SK-N-SH (cell line): ENCODE measurements around the gene SLC22A17. TPM values are rescaled to one million over a fixed set of nuclear protein-coding genes. Genes with fewer than 3 reads are reported as not detected.

Source experiments
- CTCF ChIA-PET: fragments of 300-600, 350-600 bp; formaldehyde crosslinking; extraction: SDS; loops from one replicate; lab custom pipeline; 2021; lab: Yijun Ruan, JAX
- POLR2A ChIA-PET: fragments of 350-600 bp; sonication (Branson Sonifier 250); formaldehyde crosslinking; extraction: SDS; loops from one replicate; lab custom pipeline; 2020; ENCODE audit warnings: antibody characterized with exemption, inconsistent platforms; lab: Yijun Ruan, JAX
- DNase-seq: peaks from one replicate; pipeline ENCODE4 v3.0.0; 2012
- H2AFZ ChIP-seq: fragments of 200-600 bp; sonication (generic); 2 replicates; pipeline ENCODE4 v1.8.1; 2016; ENCODE audit warnings: antibody characterized with exemption, mild to moderate bottlenecking, low read depth
- H3F3A ChIP-seq: fragments of 200-600 bp; sonication (generic); replicated peaks from 2 replicates; pipeline ENCODE3; 2016; ENCODE audit warnings: antibody characterized with exemption, mild to moderate bottlenecking; ENCODE audit not compliant: insufficient read depth
- H3K27ac ChIP-seq, 2 experiments: fragments of 200-500 bp in 1 of 2; fragments of 200-600 bp in 1 of 2; sonication (Bioruptor generic) in 1 of 2; sonication (generic), shearing (Covaris generic) in 1 of 2; 2 replicates each; pipeline versions ENCODE4 v1.5.1 to v1.6.1; 2014 to 2016; ENCODE audit warnings: low read depth in 2 of 2, inconsistent platforms in 1 of 2, low read length in 1 of 2, mild to moderate bottlenecking in 1 of 2, mixed read lengths in 1 of 2
- H3K27me3 ChIP-seq: fragments of 200-600 bp; sonication (generic), shearing (Covaris generic); 2 replicates; pipeline ENCODE4 v1.6.1; 2016; ENCODE audit warnings: mixed run types; ENCODE audit not compliant: insufficient read depth
- H3K36me3 ChIP-seq, 2 experiments: fragments of 200-500 bp in 1 of 2; fragments of 200-600 bp in 1 of 2; sonication (Bioruptor generic) in 1 of 2; sonication (generic) in 1 of 2; replicated peaks in 1 of 2; 2 replicates each; pipeline versions ENCODE3 to v1.5.1; 2014 to 2016; ENCODE audit warnings: low read length in 1 of 2, mild to moderate bottlenecking in 1 of 2; ENCODE audit not compliant: insufficient read depth in 2 of 2, control insufficient read depth in 1 of 2
- H3K4me1 ChIP-seq, 2 experiments: fragments of 200-500 bp in 1 of 2; fragments of 200-600 bp in 1 of 2; sonication (Bioruptor generic) in 1 of 2; sonication (generic), shearing (Covaris generic) in 1 of 2; 2 replicates each; pipeline versions ENCODE4 v1.5.1 to v1.6.1; 2014 to 2016; ENCODE audit warnings: low read depth in 1 of 2, low read length in 1 of 2, mixed run types in 1 of 2; ENCODE audit not compliant: insufficient read depth in 2 of 2, control insufficient read depth in 1 of 2
- H3K4me2 ChIP-seq: fragments of 200-600 bp; sonication (generic), shearing (Covaris generic); 2 replicates; pipeline ENCODE4 v1.6.1; 2017; ENCODE audit warnings: mixed run types
- H3K4me3 ChIP-seq, 2 experiments: fragments of 200-500 bp in 1 of 2; fragments of 200-600 bp in 1 of 2; sonication (Bioruptor generic) in 1 of 2; sonication (generic), shearing (Covaris generic) in 1 of 2; 2 replicates each; pipeline versions ENCODE4 v1.5.1 to v1.8.1; 2014 to 2016; ENCODE audit warnings: low read depth in 2 of 2, inconsistent platforms in 1 of 2, low read length in 1 of 2, mild to moderate bottlenecking in 1 of 2, mixed read lengths in 1 of 2, moderate library complexity in 1 of 2
- H3K79me2 ChIP-seq: fragments of 200-600 bp; sonication (generic); 2 replicates; pipeline ENCODE4 v1.8.1; 2017; ENCODE audit warnings: mild to moderate bottlenecking; ENCODE audit not compliant: insufficient read depth
- H3K9ac ChIP-seq: fragments of 200-600 bp; sonication (generic); 2 replicates; pipeline ENCODE4 v1.6.1; 2017; ENCODE audit warnings: mixed run types
- H3K9me2 ChIP-seq: fragments of 200-600 bp; sonication (generic); 2 replicates; pipeline ENCODE4 v1.6.1; 2017; ENCODE audit warnings: mixed run types
- H3K9me3 ChIP-seq: fragments of 200-600 bp; sonication (generic); 2 replicates; pipeline ENCODE4 v1.6.1; 2017; ENCODE audit warnings: mixed run types, mild to moderate bottlenecking, moderate library complexity
- H4K20me1 ChIP-seq: fragments of 200-600 bp; sonication (generic); 2 replicates; pipeline ENCODE4 v1.6.1; 2017; ENCODE audit warnings: mild to moderate bottlenecking, mixed run types; ENCODE audit not compliant: insufficient read depth
- CHD2 ChIP-seq: fragments of 150-350 bp; IDR thresholded peaks from 2 replicates; pipeline ENCODE4 v1.6.1; 2018; ENCODE audit warnings: low read length; ENCODE audit not compliant: partially characterized antibody
- EP300 ChIP-seq, 2 experiments: IDR thresholded peaks; 2 replicates each; pipeline versions ENCODE4 v1.4.0 to v1.6.1; 2012; ENCODE audit warnings: borderline replicate concordance in 1 of 2, low read depth in 1 of 2, low read length in 1 of 2
- EZH2phosphoT487 ChIP-seq: fragments of 200-600 bp; sonication (generic); IDR thresholded peaks from 2 replicates; pipeline ENCODE4 v1.6.1; 2017; ENCODE audit warnings: low read depth, mixed run types, mild to moderate bottlenecking, antibody characterized with exemption, moderate library complexity, borderline replicate concordance
- FOSL2 ChIP-seq: IDR thresholded peaks from 2 replicates; pipeline ENCODE4 v1.4.0; 2012; ENCODE audit warnings: low read depth, mild to moderate bottlenecking, moderate library complexity, borderline replicate concordance
- FOXJ3 ChIP-seq: sonication (generic); formaldehyde crosslinking; IDR thresholded peaks from 2 replicates; pipeline ENCODE4 v1.5.1; 2020; ENCODE audit warnings: mild to moderate bottlenecking, missing genetic modification reagents
- FOXM1 ChIP-seq: IDR thresholded peaks from 2 replicates; pipeline ENCODE4 v1.4.0; 2012; ENCODE audit warnings: low read depth, mild to moderate bottlenecking
- GATA2 ChIP-seq: sonication (generic); formaldehyde crosslinking; IDR thresholded peaks from 2 replicates; pipeline ENCODE4 v1.5.0; 2020; ENCODE audit warnings: mild to moderate bottlenecking, missing genetic modification reagents
- IRF3 ChIP-seq: fragments of 150-350 bp; IDR thresholded peaks from 2 replicates; pipeline ENCODE4 v1.6.1; 2016; ENCODE audit warnings: mild to moderate bottlenecking, low read depth, low read length
- JUND ChIP-seq: IDR thresholded peaks from 2 replicates; pipeline ENCODE4 v1.4.0; 2012
- NRF1 ChIP-seq: IDR thresholded peaks from 2 replicates; pipeline ENCODE4 v1.6.1; 2012; ENCODE audit warnings: low read depth, mild to moderate bottlenecking, low read length
- PBX3 ChIP-seq: IDR thresholded peaks from 2 replicates; pipeline ENCODE4; 2012
- POLR2AphosphoS5 ChIP-seq: IDR thresholded peaks from 2 replicates; pipeline ENCODE4 v1.6.1; 2012; ENCODE audit warnings: low read depth, low read length
- RAD21 ChIP-seq: IDR thresholded peaks from 2 replicates; pipeline ENCODE4 v1.6.1; 2012; ENCODE audit warnings: mild to moderate bottlenecking, low read length
- RCOR1 ChIP-seq: fragments of 150-350 bp; IDR thresholded peaks from 2 replicates; pipeline ENCODE4 v1.6.1; 2017; ENCODE audit warnings: antibody characterized with exemption, low read length
- RFX5 ChIP-seq: IDR thresholded peaks from 2 replicates; pipeline ENCODE4 v1.6.1; 2012; ENCODE audit warnings: mild to moderate bottlenecking, improper control_type of control experiment, low read length
- TAF1 ChIP-seq: IDR thresholded peaks from 2 replicates; pipeline ENCODE4 v1.6.1; 2012; ENCODE audit warnings: low read depth, mild to moderate bottlenecking, low read length, moderate library complexity, borderline replicate concordance
- TEAD4 ChIP-seq: IDR thresholded peaks from 2 replicates; pipeline ENCODE4 v1.4.0; 2012; ENCODE audit warnings: mild to moderate bottlenecking, borderline replicate concordance; ENCODE audit not compliant: insufficient read depth
- USF1 ChIP-seq: IDR thresholded peaks from 2 replicates; pipeline ENCODE4 v1.4.0; 2012; ENCODE audit warnings: low read depth, borderline replicate concordance
- USF2 ChIP-seq: fragments of 150-350 bp; IDR thresholded peaks from 2 replicates; pipeline ENCODE4 v1.6.1; 2017; ENCODE audit warnings: antibody characterized with exemption, low read length, low read depth, borderline replicate concordance
- YY1 ChIP-seq: IDR thresholded peaks from 2 replicates; pipeline ENCODE4 v1.4.0; 2012; ENCODE audit warnings: low read depth, mild to moderate bottlenecking
- WGBS: methylation state at CpG from one replicate; pipeline ENCODE4 v1.1.6; 2017; ENCODE audit warnings: low lambda C conversion rate; 5-methylcytosine and 5-hydroxymethylcytosine counted together
- polyA plus RNA-seq, 3 experiments: library from polyadenylated mRNA; depleted of rRNA; stranded (reverse); fragments of >200 nt; gene quantifications; 2 replicates each; pipeline ENCODE4 v1.2.3, GENCODE V29; 2012

Gene SLC22A17
- polyA plus RNA-seq, 1 of the 3 experiments (the other 2 are of a cell fraction) = 27.2 TPM

GRCh38 chr14:23324993-23325392 is 27.7 kb downstream of the SLC22A17 start:
- TF ChIP-seq TAF1 (no peak), CHD2 (no peak), RAD21 (no peak), GATA2 (CRISPR knock-in tag) (no peak), JUND (no peak), USF1 (no peak), YY1 (no peak), USF2 (no peak), POLR2AphosphoS5 (no peak), EZH2phosphoT487 (no peak), RFX5 (no peak), RCOR1 (no peak), EP300 (IDR thresholded peaks at IDR 0.05; ENCODE audit: borderline replicate concordance in 1 of 2, low read depth in 1 of 2, low read length in 1 of 2) (no peak), FOXM1 (no peak), IRF3 (no peak), FOXJ3 (CRISPR knock-in tag) (no peak), NRF1 (no peak), PBX3 (no peak), TEAD4 (no peak), FOSL2 (no peak)
- peaks cover 35% of the 10 kb centered on the region for H3F3A ChIP-seq
- H3K27me3 ChIP-seq = no peaks in the 10 kb centered on the region
- H3K27ac ChIP-seq = no peak overlapping the region; a peak in 1 of 4 replicates
- ChIA-PET POLR2A (no interaction called here), CTCF (interaction anchor here (1.6 to 13.2 kb wide), 2 partner anchors 55 to 60 kb away, joined by 4 to 179 read pairs; partner anchors contain the start of gene CMTM5)
- H3K4me2 ChIP-seq = no peak overlapping the region
- peaks cover 13 to 16% of the 10 kb centered on the region in 2 experiments; a peak in 3 of 4 replicates for H3K4me1 ChIP-seq
- 92% methylated on average over 7 of the region's 7 CpGs for WGBS
- DNase-seq = no peak
- peaks cover 38% of the 10 kb centered on the region for H3K79me2 ChIP-seq
- no peaks in the 10 kb centered on the region for H4K20me1 ChIP-seq
- no peak overlapping the region for H2AFZ ChIP-seq
- peaks cover 34 to 38% of the 10 kb centered on the region in 2 experiments for H3K36me3 ChIP-seq
- no peaks in the 10 kb centered on the region for H3K9me2 ChIP-seq
- H3K9ac ChIP-seq = no peak overlapping the region
- H3K4me3 ChIP-seq = no peak overlapping the region
- H3K9me3 ChIP-seq = no peaks in the 10 kb centered on the region
